ENCODE results near the gene CNTD1.

Gene CNTD1

DNA sequence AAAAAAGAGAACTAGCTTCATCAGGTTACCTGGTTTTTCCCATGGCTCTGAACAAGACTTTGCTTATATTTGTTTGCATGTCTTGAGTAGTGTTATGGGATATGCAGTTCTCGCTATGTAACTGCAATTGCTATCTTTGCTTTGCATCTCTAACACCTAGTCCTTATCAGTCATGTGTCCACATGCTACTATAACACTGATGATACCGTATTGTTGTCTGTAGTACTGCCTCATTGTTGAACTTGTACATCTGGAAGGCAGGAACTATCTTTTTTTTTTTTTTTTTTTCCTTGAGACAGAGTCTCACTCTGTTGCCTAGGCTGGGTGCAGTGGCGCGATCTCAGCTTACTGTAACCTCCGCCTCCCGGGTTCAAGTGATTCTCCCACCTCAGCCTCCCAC is 37.1 kb downstream of the CNTD1 start:
- TF ChIP-seq, protein P1, sequence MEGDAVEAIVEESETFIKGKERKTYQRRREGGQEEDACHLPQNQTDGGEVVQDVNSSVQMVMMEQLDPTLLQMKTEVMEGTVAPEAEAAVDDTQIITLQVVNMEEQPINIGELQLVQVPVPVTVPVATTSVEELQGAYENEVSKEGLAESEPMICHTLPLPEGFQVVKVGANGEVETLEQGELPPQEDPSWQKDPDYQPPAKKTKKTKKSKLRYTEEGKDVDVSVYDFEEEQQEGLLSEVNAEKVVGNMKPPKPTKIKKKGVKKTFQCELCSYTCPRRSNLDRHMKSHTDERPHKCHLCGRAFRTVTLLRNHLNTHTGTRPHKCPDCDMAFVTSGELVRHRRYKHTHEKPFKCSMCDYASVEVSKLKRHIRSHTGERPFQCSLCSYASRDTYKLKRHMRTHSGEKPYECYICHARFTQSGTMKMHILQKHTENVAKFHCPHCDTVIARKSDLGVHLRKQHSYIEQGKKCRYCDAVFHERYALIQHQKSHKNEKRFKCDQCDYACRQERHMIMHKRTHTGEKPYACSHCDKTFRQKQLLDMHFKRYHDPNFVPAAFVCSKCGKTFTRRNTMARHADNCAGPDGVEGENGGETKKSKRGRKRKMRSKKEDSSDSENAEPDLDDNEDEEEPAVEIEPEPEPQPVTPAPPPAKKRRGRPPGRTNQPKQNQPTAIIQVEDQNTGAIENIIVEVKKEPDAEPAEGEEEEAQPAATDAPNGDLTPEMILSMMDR (IDR thresholded peaks at IDR 0.05; ENCODE audit: low read depth, low read length), result no peak
- no peak for DNase-seq (ENCODE audit: low read depth in 2 of 2)
- H3K4me3 ChIP-seq (replicated peaks in 1 of 2; ENCODE audit: low read depth in 2 of 2, low read length in 2 of 2), result no peak overlapping the region

DNA sequence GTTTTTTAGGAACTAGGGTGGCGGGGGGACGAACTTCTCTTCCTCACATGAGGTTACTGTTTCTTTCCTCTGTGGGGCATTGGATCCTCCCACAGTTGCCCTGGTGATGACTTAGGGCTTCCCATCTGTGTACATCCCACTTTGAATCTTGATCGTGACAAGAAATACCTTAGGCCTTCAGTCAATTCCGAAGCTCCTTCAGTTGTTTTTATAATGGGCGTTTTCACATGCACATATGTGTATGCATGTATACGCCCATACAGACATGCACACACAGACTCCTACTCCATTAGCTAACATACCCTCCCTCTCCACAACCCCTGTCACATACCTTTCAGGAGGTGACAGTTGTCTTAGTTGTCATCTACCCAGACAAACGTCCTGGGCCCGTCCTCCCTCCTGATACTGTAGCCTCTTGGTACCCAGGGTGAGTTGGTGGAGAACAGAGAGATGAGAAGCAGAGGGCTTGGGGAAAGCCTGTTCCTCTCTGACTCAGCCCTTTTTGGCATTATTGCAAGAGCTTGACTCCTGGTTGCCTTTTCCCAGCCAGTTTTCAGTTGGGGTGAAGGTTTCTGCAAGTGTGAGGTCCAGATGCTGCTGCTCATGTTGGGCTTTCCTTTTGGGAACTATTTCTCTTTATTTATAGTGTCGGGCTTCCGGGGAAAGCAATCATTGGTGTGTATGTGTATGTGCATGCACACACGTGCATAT is 43.5 kb downstream of the CNTD1 start:
- no peak for DNase-seq (ENCODE audit: low read depth in 2 of 2)
- TF ChIP-seq, protein P1 (IDR thresholded peaks at IDR 0.05; ENCODE audit: low read depth, low read length), result no peak

DNA sequence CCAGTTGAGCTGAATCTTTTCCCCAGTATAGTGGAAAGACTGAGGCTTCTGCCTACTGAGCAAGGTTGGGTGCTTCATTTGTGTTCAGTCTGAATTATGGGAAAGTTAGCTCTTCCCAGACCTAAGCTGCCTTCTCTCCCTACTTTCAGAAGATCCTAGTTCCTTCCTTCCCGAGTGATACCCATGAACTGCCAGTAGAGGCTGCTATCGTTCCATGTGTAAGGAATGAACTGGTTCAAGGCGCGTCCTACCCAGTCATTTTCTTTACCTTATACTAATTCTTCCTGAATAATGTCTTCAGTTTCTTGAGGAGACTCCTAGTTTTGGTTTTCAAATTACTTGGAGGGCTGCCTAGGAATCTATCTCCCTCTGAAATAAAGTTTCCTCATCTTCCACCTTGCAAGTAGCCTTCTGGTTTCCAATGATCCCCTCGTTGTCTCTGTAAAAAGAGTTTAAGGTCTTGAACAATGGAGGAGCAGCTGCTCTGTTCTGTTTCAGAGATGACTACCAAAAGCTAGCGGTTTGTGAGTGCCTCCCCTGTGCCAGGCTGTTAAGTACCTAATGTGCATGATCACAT is 44.8 kb downstream of the CNTD1 start:
- peak; percentile 82 to 85 for DNase-seq (ENCODE audit: low read depth in 2 of 2)
- TF ChIP-seq, protein P1 (IDR thresholded peaks at IDR 0.05; ENCODE audit: low read depth, low read length), result peak; percentile 99
- no peak overlapping the region for H3K4me3 ChIP-seq (replicated peaks in 1 of 2; ENCODE audit: low read depth in 2 of 2, low read length in 2 of 2)

More for the DNA sequence above, 43.5 kb downstream of the CNTD1 start:
- no peak overlapping the region for H3K4me3 ChIP-seq (replicated peaks in 1 of 2; ENCODE audit: low read depth in 2 of 2, low read length in 2 of 2)

DNA sequence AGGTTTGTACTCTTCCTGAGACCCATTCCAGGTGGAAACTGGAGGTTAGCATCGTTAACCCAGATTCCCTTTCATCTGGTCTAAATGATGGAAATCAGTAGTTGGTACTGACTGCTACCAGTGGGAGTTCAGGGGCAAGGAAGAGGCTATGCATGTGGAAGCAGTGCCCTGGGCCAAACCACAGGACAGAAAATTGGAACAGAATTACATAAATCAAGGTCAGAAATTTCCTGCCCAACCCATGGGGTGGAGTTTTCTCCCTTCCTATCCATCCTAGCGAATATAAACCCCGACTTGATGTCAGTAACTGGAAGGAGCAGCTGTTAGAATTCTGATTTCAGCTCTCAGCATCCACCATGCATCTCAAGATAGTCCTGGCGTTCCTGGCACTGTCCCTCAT is 45.6 kb downstream of the CNTD1 start, which contains the start of gene AOC2:
TSS of gene AOC2 (plus strand) at position 310 of the 400 bp plus-strand sequence. CDS start at position 357, 47 bp downstream.
- TF ChIP-seq, protein P1 (IDR thresholded peaks at IDR 0.05; ENCODE audit: low read depth, low read length), result no peak
- DNase-seq (ENCODE audit: low read depth in 2 of 2), result peak in 1 of 2 donors; percentile 64

DNA sequence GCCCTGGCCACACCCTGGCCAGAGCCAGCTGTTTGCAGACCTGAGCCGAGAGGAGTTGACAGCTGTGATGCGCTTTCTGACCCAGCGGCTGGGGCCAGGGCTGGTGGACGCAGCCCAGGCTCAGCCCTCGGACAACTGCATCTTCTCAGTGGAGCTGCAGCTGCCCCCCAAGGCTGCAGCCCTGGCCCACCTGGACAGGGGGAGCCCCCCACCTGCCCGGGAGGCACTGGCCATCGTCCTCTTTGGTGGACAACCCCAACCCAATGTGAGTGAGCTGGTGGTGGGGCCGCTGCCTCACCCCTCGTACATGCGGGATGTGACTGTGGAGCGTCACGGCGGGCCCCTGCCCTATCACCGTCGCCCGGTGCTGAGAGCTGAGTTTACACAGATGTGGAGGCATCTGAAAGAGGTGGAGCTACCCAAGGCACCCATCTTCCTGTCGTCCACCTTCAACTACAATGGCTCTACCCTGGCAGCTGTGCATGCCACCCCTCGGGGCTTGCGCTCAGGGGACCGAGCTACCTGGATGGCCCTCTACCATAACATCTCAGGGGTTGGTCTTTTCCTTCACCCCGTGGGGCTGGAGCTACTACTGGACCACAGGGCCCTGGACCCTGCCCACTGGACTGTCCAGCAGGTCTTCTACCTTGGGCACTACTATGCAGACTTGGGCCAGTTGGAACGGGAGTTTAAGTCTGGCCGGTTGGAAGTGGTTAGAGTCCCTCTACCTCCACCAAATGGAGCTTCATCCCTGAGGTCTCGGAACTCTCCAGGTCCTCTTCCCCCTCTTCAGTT is 46.3 kb downstream of the CNTD1 start:
- TF ChIP-seq, protein P1 (IDR thresholded peaks at IDR 0.05; ENCODE audit: low read depth, low read length), result no peak
- DNase-seq (ENCODE audit: low read depth in 2 of 2), result no peak
- no peak overlapping the region for H3K4me3 ChIP-seq (replicated peaks in 1 of 2; ENCODE audit: low read depth in 2 of 2, low read length in 2 of 2)

More for the DNA sequence above, 45.6 kb downstream of the CNTD1 start, which contains the start of gene AOC2:
- H3K4me3 ChIP-seq (replicated peaks in 1 of 2; ENCODE audit: low read depth in 2 of 2, low read length in 2 of 2), result no peak within 1 kb of the TSS

DNA sequence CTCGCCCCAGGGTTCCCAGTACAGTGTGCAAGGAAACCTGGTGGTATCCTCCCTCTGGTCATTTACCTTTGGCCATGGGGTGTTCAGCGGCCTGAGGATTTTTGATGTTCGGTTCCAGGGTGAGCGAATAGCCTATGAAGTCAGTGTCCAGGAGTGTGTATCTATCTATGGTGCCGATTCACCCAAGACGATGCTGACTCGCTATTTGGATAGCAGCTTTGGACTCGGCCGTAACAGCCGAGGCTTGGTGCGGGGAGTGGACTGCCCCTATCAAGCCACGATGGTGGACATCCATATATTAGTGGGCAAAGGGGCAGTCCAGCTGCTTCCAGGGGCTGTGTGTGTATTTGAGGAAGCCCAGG is 46.9 kb downstream of the CNTD1 start:
- TF ChIP-seq, protein P1 (IDR thresholded peaks at IDR 0.05; ENCODE audit: low read depth, low read length), result no peak
- no peak overlapping the region for H3K4me3 ChIP-seq (replicated peaks in 1 of 2; ENCODE audit: low read depth in 2 of 2, low read length in 2 of 2)
- DNase-seq (ENCODE audit: low read depth in 2 of 2), result no peak
